Astrocyte of the cerebellum (primary cell): ENCODE measurements around the gene DNAJB13.

Experiments used
- DNase-seq: peaks from one replicate; pipeline ENCODE4 v3.0.0-alpha.2; 2011; ENCODE audit warnings: low read depth
- H3K4me3 ChIP-seq: 2 replicates; pipeline ENCODE4 v1.5.1; 2011; ENCODE audit warnings: mild to moderate bottlenecking, low read depth, low read length, moderate library complexity
- in situ Hi-C: cut with HindIII; loops from 2 replicates; pipeline ENCODE4 v1.10.0; 2017; ENCODE audit warnings: low sequenced_read_pairs
- TF ChIP-seq, protein P1 (sequence below): IDR thresholded peaks from 2 replicates; pipeline ENCODE4 v1.5.1; 2012; ENCODE audit warnings: low read length, low read depth, moderate library complexity, mild to moderate bottlenecking; ENCODE audit errors: missing control alignments

DNAJB13 gene

DNA sequence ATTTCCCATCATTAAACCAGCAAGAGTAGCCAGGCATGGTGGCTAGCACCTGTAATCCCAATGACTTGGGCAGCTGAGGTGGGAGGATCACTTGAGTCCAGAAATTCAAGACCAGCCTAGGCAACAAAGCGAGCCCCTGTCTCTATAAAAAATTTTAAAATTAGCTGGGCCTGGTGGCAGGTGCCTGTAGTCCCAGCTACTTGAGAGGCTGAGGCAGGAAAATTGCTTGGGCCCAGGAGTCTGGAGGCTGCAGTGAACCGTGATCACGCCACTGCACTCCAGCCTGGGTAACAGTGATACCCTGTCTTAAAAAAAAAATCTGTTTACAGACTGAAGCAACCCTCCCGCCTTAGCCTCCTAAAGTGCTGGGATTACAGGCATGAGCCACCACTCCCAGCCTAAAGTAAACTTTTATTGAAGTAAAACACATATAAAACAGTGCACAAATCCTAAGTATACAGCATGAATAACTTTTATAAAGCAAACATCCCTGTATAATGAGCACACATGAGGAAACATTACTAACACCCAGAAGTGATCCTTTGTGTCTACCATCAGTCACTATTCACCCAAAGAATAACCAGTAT, 45.4 kb downstream of the DNAJB13 start:
- no peak for DNase-seq
- H3K4me3 ChIP-seq, result no peak overlapping the region
- TF ChIP-seq, protein P1, sequence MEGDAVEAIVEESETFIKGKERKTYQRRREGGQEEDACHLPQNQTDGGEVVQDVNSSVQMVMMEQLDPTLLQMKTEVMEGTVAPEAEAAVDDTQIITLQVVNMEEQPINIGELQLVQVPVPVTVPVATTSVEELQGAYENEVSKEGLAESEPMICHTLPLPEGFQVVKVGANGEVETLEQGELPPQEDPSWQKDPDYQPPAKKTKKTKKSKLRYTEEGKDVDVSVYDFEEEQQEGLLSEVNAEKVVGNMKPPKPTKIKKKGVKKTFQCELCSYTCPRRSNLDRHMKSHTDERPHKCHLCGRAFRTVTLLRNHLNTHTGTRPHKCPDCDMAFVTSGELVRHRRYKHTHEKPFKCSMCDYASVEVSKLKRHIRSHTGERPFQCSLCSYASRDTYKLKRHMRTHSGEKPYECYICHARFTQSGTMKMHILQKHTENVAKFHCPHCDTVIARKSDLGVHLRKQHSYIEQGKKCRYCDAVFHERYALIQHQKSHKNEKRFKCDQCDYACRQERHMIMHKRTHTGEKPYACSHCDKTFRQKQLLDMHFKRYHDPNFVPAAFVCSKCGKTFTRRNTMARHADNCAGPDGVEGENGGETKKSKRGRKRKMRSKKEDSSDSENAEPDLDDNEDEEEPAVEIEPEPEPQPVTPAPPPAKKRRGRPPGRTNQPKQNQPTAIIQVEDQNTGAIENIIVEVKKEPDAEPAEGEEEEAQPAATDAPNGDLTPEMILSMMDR, result no peak
- in situ Hi-C loops, result no loop called here

- no peak overlapping the region for H3K4me3 ChIP-seq
- no peak for DNase-seq
- TF ChIP-seq, protein P1, result no peak
- in situ Hi-C loops, result no loop called here
Measured at GRCh38 chr11:73997120-73997770, 46.4 kb downstream of the DNAJB13 start.

DNA sequence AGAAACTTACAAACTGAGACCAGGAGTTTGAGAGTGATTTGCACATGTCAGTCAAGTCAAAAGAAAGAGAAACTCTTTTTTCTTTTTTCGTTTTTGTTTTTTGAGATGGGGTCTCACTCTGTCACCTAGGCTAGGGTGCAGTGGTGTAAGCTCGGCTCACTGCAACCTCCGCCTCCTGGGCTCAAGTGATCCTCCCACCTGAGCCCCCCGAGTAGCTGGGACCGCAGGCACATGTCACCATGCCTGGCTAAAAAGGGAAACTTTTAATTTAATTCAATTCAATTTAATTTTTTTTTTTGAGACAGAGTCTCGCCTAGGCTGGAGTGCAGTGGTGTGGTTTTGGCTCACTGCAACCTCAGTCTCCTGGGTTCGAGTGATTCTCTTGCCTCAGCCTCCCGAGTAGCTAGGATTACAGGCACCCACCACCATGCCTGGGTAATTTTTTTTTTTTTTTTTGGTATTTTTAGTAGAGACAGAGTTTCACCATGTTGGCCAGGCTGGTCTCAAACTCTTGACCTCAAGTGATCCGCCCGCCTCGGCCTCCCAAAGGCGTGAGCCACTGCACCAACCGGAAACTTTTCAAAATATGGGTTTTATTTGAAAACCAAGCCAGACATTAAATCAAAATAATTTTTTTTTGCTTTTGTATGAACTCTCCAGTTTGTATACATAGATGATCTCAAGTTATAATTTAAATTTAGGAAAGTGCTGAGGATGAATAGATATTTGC, 48.2 kb downstream of the DNAJB13 start:
- DNase-seq, result no peak
- no peak overlapping the region for H3K4me3 ChIP-seq
- TF ChIP-seq, protein P1, result no peak
- in situ Hi-C loops, result no loop called here

GRCh38 chr11:73999581-74000306, 48.9 kb downstream of the DNAJB13 start:
- TF ChIP-seq, protein P1, result no peak
- in situ Hi-C loops, result no loop called here
- no peak overlapping the region for H3K4me3 ChIP-seq
- no peak for DNase-seq

DNA sequence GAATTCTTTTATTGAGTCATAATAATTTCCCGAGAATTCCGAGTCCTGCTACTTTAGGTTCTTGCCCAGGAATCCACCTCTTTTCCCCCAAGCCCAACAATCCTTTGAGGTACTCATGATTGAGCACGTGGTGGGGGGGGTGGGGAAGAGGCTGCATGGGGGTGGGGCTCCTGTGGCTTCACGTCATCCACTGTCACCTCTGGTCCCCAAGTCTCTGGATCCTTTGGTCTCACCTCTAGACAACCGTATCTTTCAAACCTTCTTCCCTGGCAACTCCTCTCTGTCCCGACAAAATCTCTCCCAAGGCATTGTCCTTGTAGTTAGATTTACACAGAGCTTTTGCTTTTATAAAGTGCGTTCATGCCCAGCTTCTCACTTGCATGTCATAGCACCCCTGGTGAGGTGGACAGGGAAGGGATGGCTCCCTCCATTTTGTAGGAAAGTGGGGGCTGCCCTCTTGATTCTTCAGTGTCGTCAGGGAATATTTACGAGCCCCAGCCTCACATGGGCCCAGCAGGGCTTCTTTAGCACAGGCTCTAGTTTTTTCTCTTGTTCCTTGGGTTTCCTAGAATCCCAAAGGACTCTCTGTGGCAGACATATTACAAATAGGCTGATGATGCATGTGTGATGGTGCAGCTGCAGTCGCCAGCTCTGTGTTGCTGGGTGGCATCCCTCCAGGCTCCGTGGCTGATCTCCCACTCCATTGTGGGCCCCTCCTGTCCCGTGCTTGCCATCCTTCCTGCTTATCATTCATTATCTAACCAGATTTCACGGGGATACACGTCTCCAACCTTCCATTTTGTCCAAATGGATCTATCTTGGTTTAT, 49.7 kb downstream of the DNAJB13 start:
- no peak overlapping the region for H3K4me3 ChIP-seq
- TF ChIP-seq, protein P1, result no peak
- in situ Hi-C loops, result no loop called here
- no peak for DNase-seq
